RWPE2 (cell line): ENCODE measurements around the gene CASP4.

Experiments
- ATAC-seq: fragments of 200-7000 bp; cut with Tn5 transposase; 3 replicates; pipeline ENCODE4 v1.9.1; 2021; ENCODE audit warnings: low read depth
- DNase-seq: peaks from one replicate; pipeline ENCODE4 v3.0.0-alpha.2; 2020; ENCODE audit warnings: low spot score
- H3K27ac ChIP-seq: fragments of 450-650 bp; 2 replicates; pipeline ENCODE4 v1.5.1; 2017; ENCODE audit warnings: mild to moderate bottlenecking; ENCODE audit not compliant: poor library complexity, severe bottlenecking
- H3K27me3 ChIP-seq: fragments of 250-450 bp; sonication (Bioruptor Pico); 2 replicates; pipeline ENCODE4 v1.5.1; 2021; ENCODE audit warnings: mild to moderate bottlenecking, moderate library complexity; ENCODE audit not compliant: insufficient read depth, poor library complexity, severe bottlenecking
- H3K36me3 ChIP-seq: fragments of 250-450 bp; sonication (Bioruptor Pico); 2 replicates; pipeline ENCODE4 v1.5.1; 2020; ENCODE audit warnings: low read depth, mild to moderate bottlenecking, moderate library complexity
- H3K4me1 ChIP-seq: fragments of 250-450 bp; sonication (Bioruptor Pico); 2 replicates; pipeline ENCODE4 v1.5.1; 2021; ENCODE audit warnings: mild to moderate bottlenecking, moderate library complexity; ENCODE audit not compliant: insufficient read depth, poor library complexity, severe bottlenecking
- H3K4me3 ChIP-seq: fragments of 250-450 bp; sonication (Bioruptor Pico); 2 replicates; pipeline ENCODE4 v1.5.1; 2021; ENCODE audit warnings: mild to moderate bottlenecking, moderate library complexity; ENCODE audit not compliant: severe bottlenecking
- H3K9me3 ChIP-seq: fragments of 250-450 bp; sonication (Bioruptor Pico); 2 replicates; pipeline ENCODE4 v1.5.1; 2021; ENCODE audit warnings: mild to moderate bottlenecking, moderate library complexity; ENCODE audit not compliant: severe bottlenecking
- TF ChIP-seq, protein P1 (sequence below): fragments of 450-650 bp; IDR thresholded peaks from one replicate; pipeline ENCODE4 v1.5.1; 2017; ENCODE audit warnings: mild to moderate bottlenecking, moderate library complexity; ENCODE audit not compliant: poor library complexity, severe bottlenecking

The CASP4 gene

DNA sequence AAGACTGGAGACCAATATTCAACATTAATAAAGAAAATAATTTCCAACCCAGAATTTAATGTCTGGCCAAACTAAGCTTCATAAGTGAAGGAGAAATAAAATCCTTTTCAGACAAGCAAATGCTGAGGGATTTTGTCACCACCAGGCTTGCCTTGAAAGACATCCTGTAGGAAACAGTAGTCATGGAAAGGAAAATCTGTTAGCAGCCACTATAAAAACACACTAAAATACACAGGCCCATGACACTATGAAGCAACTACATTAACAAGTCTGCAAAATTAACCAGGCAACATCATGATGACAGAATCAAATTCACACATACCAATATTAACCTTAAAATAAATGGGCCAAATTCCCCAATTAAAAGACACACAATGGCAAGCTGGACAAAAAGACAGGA, 2.4 kb upstream of the CASP4 start:
- Histone ChIP-seq H3K9me3 (no peaks in the 10 kb centered on the region), H3K4me1 (peaks cover 19% of the 10 kb centered on the region), H3K4me3 (no peak overlapping the region), H3K27ac (no peak overlapping the region), H3K36me3 (no peaks in the 10 kb centered on the region), H3K27me3 (no peaks in the 10 kb centered on the region)
- ATAC-seq (no peak), DNase-seq (no peak)
- TF ChIP-seq, protein P1, sequence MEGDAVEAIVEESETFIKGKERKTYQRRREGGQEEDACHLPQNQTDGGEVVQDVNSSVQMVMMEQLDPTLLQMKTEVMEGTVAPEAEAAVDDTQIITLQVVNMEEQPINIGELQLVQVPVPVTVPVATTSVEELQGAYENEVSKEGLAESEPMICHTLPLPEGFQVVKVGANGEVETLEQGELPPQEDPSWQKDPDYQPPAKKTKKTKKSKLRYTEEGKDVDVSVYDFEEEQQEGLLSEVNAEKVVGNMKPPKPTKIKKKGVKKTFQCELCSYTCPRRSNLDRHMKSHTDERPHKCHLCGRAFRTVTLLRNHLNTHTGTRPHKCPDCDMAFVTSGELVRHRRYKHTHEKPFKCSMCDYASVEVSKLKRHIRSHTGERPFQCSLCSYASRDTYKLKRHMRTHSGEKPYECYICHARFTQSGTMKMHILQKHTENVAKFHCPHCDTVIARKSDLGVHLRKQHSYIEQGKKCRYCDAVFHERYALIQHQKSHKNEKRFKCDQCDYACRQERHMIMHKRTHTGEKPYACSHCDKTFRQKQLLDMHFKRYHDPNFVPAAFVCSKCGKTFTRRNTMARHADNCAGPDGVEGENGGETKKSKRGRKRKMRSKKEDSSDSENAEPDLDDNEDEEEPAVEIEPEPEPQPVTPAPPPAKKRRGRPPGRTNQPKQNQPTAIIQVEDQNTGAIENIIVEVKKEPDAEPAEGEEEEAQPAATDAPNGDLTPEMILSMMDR = no peak

DNA sequence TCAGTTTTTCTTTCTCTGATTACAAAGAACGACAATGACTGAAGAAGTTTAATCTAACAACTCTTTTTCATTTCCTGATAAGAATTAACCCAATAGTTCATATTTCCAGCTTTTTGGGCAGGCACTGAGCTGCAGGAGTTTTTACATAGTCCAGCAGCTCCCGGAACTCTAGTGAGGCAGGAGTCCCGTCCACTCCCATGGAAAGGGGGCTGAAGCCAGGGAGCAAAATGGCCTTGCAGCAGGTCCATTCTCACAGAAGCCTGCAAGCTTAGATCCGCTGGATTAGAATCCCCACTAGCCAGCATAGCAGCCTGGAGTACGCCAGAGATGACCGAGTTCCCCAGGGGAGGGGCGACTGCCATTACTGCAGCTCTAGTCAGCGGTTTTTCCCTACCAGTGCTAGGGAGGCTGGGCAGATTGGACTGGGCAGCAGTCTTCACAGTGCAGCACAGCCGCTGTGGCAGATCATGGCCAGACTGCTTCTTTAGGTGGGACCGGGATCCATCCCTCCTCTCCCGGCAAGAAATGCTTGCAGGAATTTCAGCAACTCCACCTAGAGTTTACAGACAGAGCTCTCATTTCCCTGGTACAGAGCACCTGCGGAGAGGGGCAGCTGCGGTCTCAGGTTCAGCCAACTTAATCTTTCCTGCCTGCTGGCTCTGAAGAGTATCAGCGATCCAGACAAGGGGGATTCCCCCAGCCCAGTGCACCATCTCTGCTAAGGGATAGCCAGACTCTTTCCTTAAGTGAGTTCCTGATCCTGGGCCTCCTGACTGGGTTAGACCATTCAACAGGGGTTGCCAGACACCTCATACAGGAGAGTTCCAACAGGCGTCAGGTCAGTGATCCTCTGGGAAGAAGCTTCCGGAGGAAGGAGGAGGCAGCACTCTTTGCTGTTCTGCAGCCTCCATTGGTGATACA, 742 bp upstream of the CASP4 start:
- Histone ChIP-seq H3K4me1 (peaks cover 27% of the 10 kb centered on the region), H3K27me3 (no peaks in the 10 kb centered on the region), H3K9me3 (no peaks in the 10 kb centered on the region), H3K36me3 (peaks cover 15% of the 10 kb centered on the region), H3K27ac (peak overlapping the region; percentile 89), H3K4me3 (peak overlapping the region; percentile 48)
- DNase-seq = no peak
- TF ChIP-seq, protein P1 = no peak
- ATAC-seq = no peak

DNA sequence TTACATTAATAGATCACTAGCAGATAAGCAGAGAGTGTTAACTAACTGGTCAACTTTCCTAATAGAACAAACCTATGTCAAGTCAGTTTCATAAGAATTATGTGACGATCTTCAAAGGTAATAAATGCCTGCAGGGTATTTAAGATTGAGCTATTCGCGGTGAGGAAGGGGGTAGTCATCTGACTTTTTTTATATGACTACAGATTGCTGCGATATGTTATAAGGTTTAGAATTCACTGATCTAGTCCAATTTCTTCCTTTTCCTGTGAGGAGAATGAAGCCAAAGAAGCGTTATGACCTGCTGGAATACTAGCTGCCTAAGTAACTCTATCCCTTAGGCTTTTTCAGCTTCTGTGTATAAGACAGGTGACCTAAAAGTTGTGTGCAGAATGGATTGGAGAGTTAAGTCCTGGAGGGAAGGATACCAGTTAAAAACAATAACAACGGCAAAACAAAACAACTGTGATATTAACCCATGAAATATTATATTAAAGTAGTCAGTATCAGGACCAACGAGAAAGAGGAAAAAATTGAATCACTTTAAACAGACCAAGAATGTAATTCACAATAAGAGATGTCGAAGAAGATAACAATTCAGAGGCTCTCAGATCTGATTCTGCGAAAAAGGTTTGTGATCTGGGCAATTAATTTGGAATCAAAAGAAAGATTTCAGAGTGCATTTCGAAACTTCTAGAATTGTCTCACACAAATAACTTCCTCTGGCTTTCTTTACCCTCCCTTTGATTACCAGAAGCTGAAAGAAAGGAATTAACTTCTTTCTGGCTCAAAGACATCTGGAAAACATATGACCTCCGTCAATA, 630 bp downstream of the CASP4 start:
- TF ChIP-seq, protein P1 = no peak
- H3K27ac ChIP-seq = peak overlapping the region; percentile 89
- H3K9me3 ChIP-seq = no peaks in the 10 kb centered on the region
- H3K4me1 ChIP-seq = peaks cover 27% of the 10 kb centered on the region
- no peaks in the 10 kb centered on the region for H3K27me3 ChIP-seq
- DNase-seq (no peak), ATAC-seq (peak; percentile 63)
- H3K4me3 ChIP-seq = peak overlapping the region; percentile 48
- H3K36me3 ChIP-seq = peaks cover 23% of the 10 kb centered on the region

DNA sequence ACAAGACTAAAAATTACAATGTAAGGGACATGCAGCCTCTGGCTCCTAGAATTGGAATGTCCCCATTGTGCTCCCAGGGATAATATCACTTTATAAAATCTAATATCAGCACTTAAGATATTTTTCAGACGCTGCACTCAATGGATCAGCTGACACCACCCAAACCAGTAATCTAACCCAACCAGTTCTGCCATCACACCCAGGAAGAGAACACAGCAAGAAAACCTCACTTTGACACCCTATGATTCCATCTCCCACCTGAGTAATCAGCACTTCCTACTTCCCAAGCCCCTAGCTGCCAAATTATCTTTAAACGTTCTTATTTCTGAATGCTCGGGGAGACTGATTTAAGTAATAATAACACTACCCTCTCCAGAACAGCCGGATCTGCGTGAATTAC, 2.6 kb downstream of the CASP4 start:
- H3K4me1 ChIP-seq = peaks cover 27% of the 10 kb centered on the region
- H3K27ac ChIP-seq = peak overlapping the region; percentile 89
- DNase-seq (no peak), ATAC-seq (no peak)
- no peak overlapping the region for H3K4me3 ChIP-seq
- no peaks in the 10 kb centered on the region for H3K9me3 ChIP-seq
- no peaks in the 10 kb centered on the region for H3K27me3 ChIP-seq
- TF ChIP-seq, protein P1 = no peak
- H3K36me3 ChIP-seq = peaks cover 31% of the 10 kb centered on the region
